Measurements from ENCODE around the gene CYP3A5. TPM values are rescaled to one million over a fixed set of nuclear protein-coding genes. Genes with fewer than 3 reads are reported as not detected.

Gene CYP3A5
- total and polyA plus RNA-seq, 2 of the 13 experiments (the other 11 are each of a cell fraction or from before 2014, with no cell fraction given) = 5.7 to 9.3 TPM

GRCh38 chr7:99709260-99709659 is 29.5 kb upstream of the CYP3A5 start (continued):
- TF ChIP-seq NFAT5 (CRISPR knock-in tag; IDR thresholded peaks at IDR 0.05) = no peak
- TF ChIP-seq ZNF34 (CRISPR knock-in tag; IDR thresholded peaks at IDR 0.05; ENCODE audit: borderline replicate concordance) = no peak

GRCh38 chr7:99707096-99707495 is 27.3 kb upstream of the CYP3A5 start:
- no peaks in the 10 kb centered on the region for H4K20me1 ChIP-seq (ENCODE audit: insufficient read depth, low read length)
- no peak overlapping the region for H3K9ac ChIP-seq (ENCODE audit: insufficient read depth, low read depth, low read length)
- DNase-seq (ENCODE audit: low spot score) (no peak), ATAC-seq (no peak), FAIRE-seq (no peak)
- WGBS (ENCODE audit: low lambda C conversion rate) = 88% methylated on average over 1 of the region's 1 CpG
- H3K4me1 ChIP-seq (ENCODE audit: insufficient read depth, low read length) = no peaks in the 10 kb centered on the region
- no peaks in the 10 kb centered on the region for H3K27me3 ChIP-seq (ENCODE audit: control insufficient read depth in 1 of 2, insufficient read depth in 2 of 2, low read length in 2 of 2)
- H3K79me2 ChIP-seq (ENCODE audit: insufficient read depth, low read length) = no peaks in the 10 kb centered on the region
- H3K36me3 ChIP-seq (replicated peaks in 1 of 2; ENCODE audit: control insufficient read depth in 1 of 2, insufficient read depth in 2 of 2, low read length in 2 of 2) = no peaks in the 10 kb centered on the region
- ChIA-PET CTCF (ENCODE audit: low intra/inter-chr PET ratio, low total read pairs) (no interaction called here), POLR2A (no interaction called here)
- no peak overlapping the region for H3K27ac ChIP-seq (ENCODE audit: extremely low read length, insufficient read depth, low read length)
- no peak overlapping the region for H3K4me3 ChIP-seq (replicated peaks in 1 of 3; ENCODE audit: insufficient read depth in 1 of 3, low read depth in 2 of 3, low read length in 3 of 3)
- H3K4me2 ChIP-seq (ENCODE audit: low read depth, low read length) = no peak overlapping the region
- intact Hi-C loops (cut with micrococcal nuclease; ENCODE audit: unreplicated experiment) (no loop called here), in situ Hi-C loops (cut with HindIII; ENCODE audit: extremely low pct_ligation_motif_present, low pct_unique_long_range_greater_than_20kb) (no loop called here)
- BruUV-seq (replicated peaks) = no TSS peak
- no peak overlapping the region for H2AFZ ChIP-seq (ENCODE audit: low read length)
- no peaks in the 10 kb centered on the region for H3K9me3 ChIP-seq (ENCODE audit: low read length)
- TF ChIP-seq ZNF674 (CRISPR knock-in tag; IDR thresholded peaks at IDR 0.05; ENCODE audit: low read depth) (no peak), ARID4A (CRISPR knock-in tag; IDR thresholded peaks at IDR 0.05; ENCODE audit: borderline replicate concordance) (no peak), KDM5A (IDR thresholded peaks at IDR 0.05; ENCODE audit: borderline replicate concordance, low read length) (no peak), ZHX2 (IDR thresholded peaks at IDR 0.05; ENCODE audit: low read depth) (no peak), ZHX2 (CRISPR knock-in tag; IDR thresholded peaks at IDR 0.05; ENCODE audit: borderline replicate concordance) (no peak)

All from HepG2 (cell line).